Keratinocyte (primary cell): Measurements from ENCODE around the gene BNC2. TPM values are rescaled to one million over a fixed set of nuclear protein-coding genes. Genes with fewer than 3 reads are reported as not detected.

Experiments
- DNase-seq: peaks from one replicate; pipeline ENCODE4 v3.0.0-alpha.2; 2011; ENCODE audit warnings: low read depth, missing footprints, low spot score
- FAIRE-seq: peaks from 2 replicates; lab custom pipeline; 2011; peaks lifted over from hg19 to GRCh38; lab: Jason Lieb, UNC
- H2AFZ ChIP-seq: 2 replicates; pipeline ENCODE4 v1.6.0; 2012; ENCODE audit warnings: low read length, control low read depth, inconsistent platforms; ENCODE audit not compliant: control insufficient read depth
- H3K27ac ChIP-seq: 2 replicates; pipeline ENCODE4 v1.5.1; 2011; ENCODE audit warnings: low read length; ENCODE audit not compliant: control insufficient read depth, insufficient read depth
- H3K27me3 ChIP-seq: 3 replicates; pipeline ENCODE4 v1.6.0; 2011; ENCODE audit warnings: low read length; ENCODE audit not compliant: control insufficient read depth, insufficient read depth; ENCODE audit errors: extremely low read depth
- H3K36me3 ChIP-seq, 2 experiments: 2 replicates in 1 of 2; 3 replicates in 1 of 2; pipeline ENCODE4 v1.5.1; 2011; ENCODE audit warnings: low read length in 2 of 2, mild to moderate bottlenecking in 1 of 2; ENCODE audit not compliant: control insufficient read depth in 2 of 2, insufficient read depth in 2 of 2; ENCODE audit errors: extremely low read depth in 1 of 2
- H3K4me1 ChIP-seq: 3 replicates; pipeline ENCODE4 v1.5.1; 2011; ENCODE audit warnings: low read length; ENCODE audit not compliant: control insufficient read depth, insufficient read depth; ENCODE audit errors: extremely low read depth
- H3K4me2 ChIP-seq: 3 replicates; pipeline ENCODE4 v1.6.0; 2011; ENCODE audit warnings: low read depth, low read length; ENCODE audit not compliant: control insufficient read depth, insufficient read depth; ENCODE audit errors: extremely low read depth
- H3K4me3 ChIP-seq, 3 experiments: fragments of 200-600 bp in 1 of 3; sonication (generic) in 1 of 3; 2 replicates in 2 of 3; 3 replicates in 1 of 3; pipeline ENCODE4 v1.5.1; 2011 to 2016; ENCODE audit warnings: low read length in 3 of 3, mild to moderate bottlenecking in 3 of 3, control low read depth in 2 of 3, inconsistent platforms in 1 of 3, low read depth in 1 of 3, mixed read lengths in 1 of 3, mixed run types in 1 of 3, moderate library complexity in 1 of 3; ENCODE audit not compliant: control insufficient read depth in 2 of 3, insufficient read depth in 2 of 3; ENCODE audit errors: extremely low read depth in 1 of 3
- H3K79me2 ChIP-seq: 2 replicates; pipeline ENCODE4 v1.6.0; 2012; ENCODE audit warnings: low read length; ENCODE audit not compliant: control insufficient read depth, insufficient read depth
- H3K9ac ChIP-seq: 3 replicates; pipeline ENCODE4 v1.6.0; 2011; ENCODE audit warnings: low read length; ENCODE audit not compliant: control insufficient read depth, insufficient read depth; ENCODE audit errors: extremely low read depth
- H3K9me1 ChIP-seq: 3 replicates; pipeline ENCODE4 v1.6.0; 2011; ENCODE audit warnings: low read length; ENCODE audit not compliant: control insufficient read depth, insufficient read depth; ENCODE audit errors: extremely low read depth
- H3K9me3 ChIP-seq: 2 replicates; pipeline ENCODE4 v1.5.1; 2012; ENCODE audit warnings: low read depth, low read length; ENCODE audit not compliant: control insufficient read depth
- H4K20me1 ChIP-seq: 3 replicates; pipeline ENCODE4 v1.6.0; 2011; ENCODE audit warnings: low read length; ENCODE audit not compliant: control insufficient read depth, insufficient read depth; ENCODE audit errors: extremely low read depth
- CTCF ChIP-seq, 3 experiments: IDR thresholded peaks in 1 of 3; conservative IDR thresholded peaks in 1 of 3; optimal IDR thresholded peaks in 1 of 3; 2 replicates in 2 of 3; 3 replicates in 1 of 3; pipeline versions ENCODE3 to v1.5.1; 2011; ENCODE audit warnings: low read length in 3 of 3, mild to moderate bottlenecking in 3 of 3, moderate library complexity in 2 of 3, control low read depth in 1 of 3, inconsistent platforms in 1 of 3; ENCODE audit not compliant: insufficient read depth in 2 of 3; ENCODE audit errors: extremely low read depth in 1 of 3
- EZH2 ChIP-seq: IDR thresholded peaks from one replicate; pipeline ENCODE4 v1.6.1; 2012; ENCODE audit warnings: inconsistent platforms, mild to moderate bottlenecking, low read length, moderate library complexity
- dilution Hi-C: fragments of 300-500 bp; cut with MboI; formaldehyde crosslinking; loops from one replicate; pipeline ENCODE4 v1.7.0; 2020; ENCODE audit warnings: low sequenced_read_pairs; ENCODE audit not compliant: extremely low pct_ligation_motif_present
- polyA plus RNA-seq, 5 experiments: library from polyadenylated mRNA; depleted of rRNA in 3 of 5; stranded (reverse) in 3 of 5; stranded (forward) in 1 of 5; unstranded in 1 of 5; fragments of >200 nt; gene quantifications; 1 replicate in 1 of 5; 2 replicates in 3 of 5; 3 replicates in 1 of 5; pipeline versions ENCODE4 v1.2.1 to v1.2.3, GENCODE V29; 2011 to 2012; ENCODE audit warnings: missing spikeins in 2 of 5, low read depth in 1 of 5, low replicate concordance in 1 of 5

Gene BNC2
- polyA plus RNA-seq, 1 donor (not counting 4 experiments of a cell fraction or from before 2014, with no cell fraction given): 1.1 TPM

- dilution Hi-C loops: no loop called here
- Histone ChIP-seq H4K20me1 (no peaks in the 10 kb centered on the region), H3K9me3 (no peaks in the 10 kb centered on the region), H3K4me1 (peaks cover 19% of the 10 kb centered on the region), H3K9ac (no peak overlapping the region), H3K4me3 (no peak overlapping the region), H3K79me2 (no peaks in the 10 kb centered on the region), H3K4me2 (no peak overlapping the region), H3K36me3 (no peaks in the 10 kb centered on the region), H3K27ac (no peak overlapping the region), H2AFZ (no peak overlapping the region), H3K9me1 (no peaks in the 10 kb centered on the region), H3K27me3 (no peaks in the 10 kb centered on the region)
- TF ChIP-seq CTCF (optimal IDR thresholded peaks at IDR 0.05 in 1 of 3, IDR thresholded peaks at IDR 0.05 in 1 of 3, conservative IDR thresholded peaks at IDR 0.05 in 1 of 3; ENCODE audit: extremely low read depth in 1 of 3, insufficient read depth in 2 of 3, low read length in 3 of 3) (no peak), EZH2 (no peak)
- FAIRE-seq (peak; percentile 49), DNase-seq (no peak)
Measured at GRCh38 chr9:16535555-16535954, 334.9 kb downstream of the BNC2 start.

- DNase-seq (peak; percentile 41), FAIRE-seq (peak; percentile 87)
- Histone ChIP-seq H3K27me3 (no peaks in the 10 kb centered on the region), H3K36me3 (no peaks in the 10 kb centered on the region), H3K4me1 (peaks cover 24% of the 10 kb centered on the region), H3K27ac (peak overlapping the region; percentile 51), H3K9me1 (no peaks in the 10 kb centered on the region), H3K79me2 (no peaks in the 10 kb centered on the region), H2AFZ (peak overlapping the region; percentile 80), H3K9ac (no peak overlapping the region), H3K4me2 (no peak overlapping the region), H3K9me3 (no peaks in the 10 kb centered on the region), H4K20me1 (no peaks in the 10 kb centered on the region), H3K4me3 (no peak overlapping the region)
- TF ChIP-seq CTCF (optimal IDR thresholded peaks at IDR 0.05 in 1 of 3, IDR thresholded peaks at IDR 0.05 in 1 of 3, conservative IDR thresholded peaks at IDR 0.05 in 1 of 3; ENCODE audit: extremely low read depth in 1 of 3, insufficient read depth in 2 of 3, low read length in 3 of 3) (no peak), EZH2 (no peak)
- dilution Hi-C loops: no loop called here
Measured at GRCh38 chr9:16532681-16533450, 337.6 kb downstream of the BNC2 start.
